22Rv1 (cell line): ENCODE results near the gene EHD2.

Source experiments
- ZFX ChIP-seq: fragments of 450-650 bp; IDR thresholded peaks from 2 replicates; pipeline ENCODE4 v1.6.1; 2017; ENCODE audit warnings: antibody characterized with exemption, borderline replicate concordance
- TF ChIP-seq, protein P1 (sequence below): fragments of 450-650 bp; IDR thresholded peaks from 2 replicates; pipeline ENCODE4 v1.5.1; 2017; ENCODE audit warnings: mild to moderate bottlenecking

DNA sequence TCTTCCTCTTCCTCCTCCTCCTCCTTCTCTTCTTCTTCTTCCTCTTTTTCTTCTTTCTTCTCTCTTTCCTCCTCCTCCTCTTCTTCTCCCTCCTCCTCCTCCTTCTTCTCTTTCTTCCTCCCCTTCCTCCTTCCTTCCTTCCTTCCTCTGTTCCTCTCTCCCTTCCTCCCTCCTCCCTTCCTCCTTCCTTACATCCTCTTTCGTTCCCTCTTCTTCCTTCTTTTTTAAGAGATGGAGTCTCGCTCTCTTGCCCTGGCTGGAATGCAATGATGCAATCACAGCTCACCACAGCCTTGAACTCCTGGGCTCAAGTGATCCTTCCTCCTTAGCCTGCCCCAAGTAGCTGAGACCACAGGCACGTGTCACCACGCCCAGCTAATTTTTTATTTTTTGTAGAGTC is 13.2 kb downstream of the EHD2 start:
- TF ChIP-seq, protein P1, sequence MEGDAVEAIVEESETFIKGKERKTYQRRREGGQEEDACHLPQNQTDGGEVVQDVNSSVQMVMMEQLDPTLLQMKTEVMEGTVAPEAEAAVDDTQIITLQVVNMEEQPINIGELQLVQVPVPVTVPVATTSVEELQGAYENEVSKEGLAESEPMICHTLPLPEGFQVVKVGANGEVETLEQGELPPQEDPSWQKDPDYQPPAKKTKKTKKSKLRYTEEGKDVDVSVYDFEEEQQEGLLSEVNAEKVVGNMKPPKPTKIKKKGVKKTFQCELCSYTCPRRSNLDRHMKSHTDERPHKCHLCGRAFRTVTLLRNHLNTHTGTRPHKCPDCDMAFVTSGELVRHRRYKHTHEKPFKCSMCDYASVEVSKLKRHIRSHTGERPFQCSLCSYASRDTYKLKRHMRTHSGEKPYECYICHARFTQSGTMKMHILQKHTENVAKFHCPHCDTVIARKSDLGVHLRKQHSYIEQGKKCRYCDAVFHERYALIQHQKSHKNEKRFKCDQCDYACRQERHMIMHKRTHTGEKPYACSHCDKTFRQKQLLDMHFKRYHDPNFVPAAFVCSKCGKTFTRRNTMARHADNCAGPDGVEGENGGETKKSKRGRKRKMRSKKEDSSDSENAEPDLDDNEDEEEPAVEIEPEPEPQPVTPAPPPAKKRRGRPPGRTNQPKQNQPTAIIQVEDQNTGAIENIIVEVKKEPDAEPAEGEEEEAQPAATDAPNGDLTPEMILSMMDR, result no peak
- no peak for TF ChIP-seq ZFX
